ENCODE results near the gene TSPAN8.
"Not testable (repeated sequence)": the region's sequence is repeated elsewhere in the genome, so short reads cannot be mapped to it uniquely, and the experiment has no call there.

Gene TSPAN8

GRCh38 chr12:71129364-71129763 is 28.4 kb downstream of the TSPAN8 start:
- no peak for DNase-seq (ENCODE audit: low read depth in 3 of 3, low spot score in 1 of 3)

- DNase-seq (ENCODE audit: low read depth in 3 of 3, low spot score in 1 of 3), result no peak
Observed at GRCh38 chr12:71128191-71128788, 29.5 kb downstream of the TSPAN8 start.

- no peak for DNase-seq (ENCODE audit: low read depth in 3 of 3, low spot score in 1 of 3)
Observed at GRCh38 chr12:71125949-71126348, 31.9 kb downstream of the TSPAN8 start.

GRCh38 chr12:71125515-71125914 is 32.3 kb downstream of the TSPAN8 start:
- DNase-seq (ENCODE audit: low read depth in 3 of 3, low spot score in 1 of 3), result no peak

DNA sequence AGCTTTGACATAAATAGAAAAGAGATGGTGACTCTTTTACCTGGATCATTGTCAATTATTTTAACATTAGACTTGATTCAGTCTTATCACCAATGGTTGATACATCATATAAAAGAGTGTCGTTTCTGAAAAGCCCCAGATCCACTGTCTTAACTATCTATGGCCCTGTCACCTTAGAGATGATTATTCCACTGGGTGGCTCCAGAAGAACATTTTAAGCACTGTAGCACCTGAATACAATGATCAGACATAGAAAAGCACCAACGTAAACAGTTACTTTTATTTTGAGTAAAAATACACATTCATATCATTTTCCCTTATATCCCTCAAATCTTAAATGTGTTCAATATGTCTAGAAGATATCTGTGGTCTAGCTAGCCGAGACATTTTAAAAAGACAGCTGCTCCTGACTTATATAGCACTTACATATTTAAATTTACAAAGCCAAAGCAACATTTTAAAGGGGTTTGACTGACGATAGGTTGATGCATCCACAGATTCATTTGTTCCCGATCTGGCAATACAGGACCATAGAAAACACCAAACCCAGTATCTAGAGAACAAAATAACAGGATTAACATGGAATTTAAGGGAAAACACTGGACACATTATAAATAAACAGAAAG is 32.9 kb downstream of the TSPAN8 start:
- DNase-seq (ENCODE audit: low read depth in 3 of 3, low spot score in 1 of 3), result no peak

GRCh38 chr12:71113148-71113547 is 44.7 kb downstream of the TSPAN8 start:
- not testable (repeated sequence) for DNase-seq (ENCODE audit: low read depth in 3 of 3, low spot score in 1 of 3)

DNA sequence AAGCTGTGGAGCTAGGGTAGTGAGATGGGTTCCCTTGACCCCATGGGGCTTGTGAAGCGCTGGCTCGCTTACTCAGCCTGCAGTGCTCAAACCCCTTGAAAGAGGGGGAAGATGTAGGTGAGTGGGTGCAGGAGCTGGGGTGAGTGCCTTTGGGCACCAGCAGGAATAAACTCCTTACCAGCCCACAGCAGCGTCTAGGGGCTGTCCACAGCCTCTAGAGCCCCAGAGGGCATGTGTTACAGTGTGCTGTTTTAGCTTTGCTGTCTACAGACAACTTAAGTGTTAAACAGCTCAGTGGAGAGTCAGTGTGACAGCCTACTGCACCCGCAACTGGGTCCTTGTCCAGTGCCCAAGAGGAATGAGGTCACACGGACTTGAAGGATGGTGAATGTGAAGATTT is 48.0 kb downstream of the TSPAN8 start:
- DNase-seq (ENCODE audit: low read depth in 3 of 3, low spot score in 1 of 3), result no peak

- DNase-seq (ENCODE audit: low read depth in 3 of 3, low spot score in 1 of 3), result no peak
Observed at GRCh38 chr12:71108355-71108754, 49.4 kb downstream of the TSPAN8 start.

DNA sequence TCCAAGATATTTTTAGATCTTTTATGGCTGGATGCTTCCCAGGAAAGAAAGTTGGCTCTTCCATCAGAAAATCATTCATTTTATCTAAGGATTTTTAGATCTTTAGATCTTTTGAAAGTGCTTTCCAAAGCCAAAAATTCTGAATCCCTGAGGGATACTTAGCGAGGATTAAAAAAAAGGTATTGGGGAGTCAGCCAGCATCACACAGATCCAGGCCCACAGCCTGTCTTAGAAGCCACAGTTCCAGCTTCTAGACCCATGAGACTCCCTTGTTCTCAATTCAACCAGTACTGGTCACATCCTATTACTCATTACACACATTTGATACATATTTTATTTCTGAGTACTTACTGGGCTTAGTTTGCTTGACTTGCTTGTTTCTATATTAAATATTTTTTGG is 49.9 kb downstream of the TSPAN8 start:
- no peak for DNase-seq (ENCODE audit: low read depth in 3 of 3, low spot score in 1 of 3)

GRCh38 chr12:71105956-71106355 is 51.8 kb downstream of the TSPAN8 start:
- DNase-seq (ENCODE audit: low read depth in 3 of 3, low spot score in 1 of 3), result no peak

GRCh38 chr12:71092290-71092689 is 65.5 kb downstream of the TSPAN8 start:
- no peak for DNase-seq (ENCODE audit: low read depth in 3 of 3, low spot score in 1 of 3)

- no peak for DNase-seq (ENCODE audit: low read depth in 3 of 3, low spot score in 1 of 3)
Observed at GRCh38 chr12:71090971-71091370, 66.8 kb downstream of the TSPAN8 start.

GRCh38 chr12:71085575-71085974 is 72.2 kb downstream of the TSPAN8 start:
- no peak for DNase-seq (ENCODE audit: low read depth in 3 of 3, low spot score in 1 of 3)

GRCh38 chr12:71075743-71076142 is 82.1 kb downstream of the TSPAN8 start:
- DNase-seq (ENCODE audit: low read depth in 3 of 3, low spot score in 1 of 3), result no peak
